Lung microvascular endothelial cell (primary cell): ENCODE results near the gene CYB5R2. TPM values are rescaled to one million over a fixed set of nuclear protein-coding genes. Genes with fewer than 3 reads are reported as not detected.
A peak's percentile ranks its signal among the peaks of the same experiment; 100 is the strongest.

Experiments
- DNase-seq, 2 donors: peaks; one replicate each; pipeline versions ENCODE4 v3.0.0 to v3.0.0-alpha.2; 2010; ENCODE audit warnings: low read depth in 2 of 2
- total RNA-seq: library from RNA; depleted of rRNA; stranded (reverse); fragments of >200 nt; gene quantifications from 2 replicates; pipeline ENCODE4 v1.2.1, GENCODE V29; 2014

The CYB5R2 gene
- under 0.01 and 0.22 TPM in 2 replicates for total RNA-seq

GRCh38 chr11:7672960-7673723, at the start of gene CYB5R2:
Gene CYB5R2 (minus strand): TSS chr11:7673500. CDS start chr11:7672825, 675 bp downstream.
- DNase-seq, result no peak

GRCh38 chr11:7714786-7715185, 41.5 kb upstream of the CYB5R2 start:
- DNase-seq, result no peak

- DNase-seq, result no peak
These were observed 33.1 kb upstream of the CYB5R2 start, which contains the start of gene OVCH2 for GRCh38 chr11:7706377-7706776. Gene OVCH2 (minus strand): TSS chr11:7706477. CDS start chr11:7706394, 83 bp downstream.

GRCh38 chr11:7703740-7704139, 30.4 kb upstream of the CYB5R2 start:
- no peak for DNase-seq

DNA sequence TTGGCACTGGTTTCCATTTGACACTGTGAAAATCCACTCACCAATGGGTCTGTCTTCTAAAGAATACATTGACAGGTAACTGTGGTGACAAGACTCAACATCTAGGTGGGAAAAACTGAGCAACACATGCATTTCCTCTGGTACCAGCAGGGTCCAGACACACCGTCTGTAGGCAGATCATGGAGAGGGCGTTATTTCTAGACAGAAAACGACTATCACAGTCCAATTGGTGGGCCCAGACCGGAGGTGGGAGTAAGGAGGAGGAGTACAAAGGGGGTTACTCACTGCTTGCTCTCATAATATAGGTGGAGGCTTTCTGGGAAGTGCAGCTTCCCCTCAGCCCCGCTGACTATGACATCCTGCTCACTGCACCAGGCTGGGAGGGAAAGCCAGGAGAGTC, 23.1 kb upstream of the CYB5R2 start:
- DNase-seq, result no peak

GRCh38 chr11:7694235-7694634, 20.9 kb upstream of the CYB5R2 start:
- no peak for DNase-seq

DNA sequence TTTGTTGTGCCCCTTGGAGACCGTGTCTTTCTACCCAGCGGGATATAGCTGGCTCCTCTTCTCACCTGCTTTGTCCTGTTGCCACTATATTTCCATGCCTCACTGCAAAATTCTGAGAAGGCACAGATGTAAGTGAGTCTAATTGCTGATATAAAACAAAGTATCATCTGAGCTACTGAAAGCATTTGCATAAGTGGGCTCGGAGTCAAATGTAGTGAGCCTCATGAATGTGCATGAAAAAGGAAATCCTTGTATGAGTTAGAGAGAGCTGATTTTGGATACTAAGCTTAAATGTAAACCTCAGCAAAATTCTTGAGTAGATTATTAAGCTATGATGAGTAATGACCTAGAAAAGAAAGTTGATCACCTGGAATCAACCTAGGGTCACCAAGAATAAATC, 19.1 kb upstream of the CYB5R2 start:
- no peak for DNase-seq

DNA sequence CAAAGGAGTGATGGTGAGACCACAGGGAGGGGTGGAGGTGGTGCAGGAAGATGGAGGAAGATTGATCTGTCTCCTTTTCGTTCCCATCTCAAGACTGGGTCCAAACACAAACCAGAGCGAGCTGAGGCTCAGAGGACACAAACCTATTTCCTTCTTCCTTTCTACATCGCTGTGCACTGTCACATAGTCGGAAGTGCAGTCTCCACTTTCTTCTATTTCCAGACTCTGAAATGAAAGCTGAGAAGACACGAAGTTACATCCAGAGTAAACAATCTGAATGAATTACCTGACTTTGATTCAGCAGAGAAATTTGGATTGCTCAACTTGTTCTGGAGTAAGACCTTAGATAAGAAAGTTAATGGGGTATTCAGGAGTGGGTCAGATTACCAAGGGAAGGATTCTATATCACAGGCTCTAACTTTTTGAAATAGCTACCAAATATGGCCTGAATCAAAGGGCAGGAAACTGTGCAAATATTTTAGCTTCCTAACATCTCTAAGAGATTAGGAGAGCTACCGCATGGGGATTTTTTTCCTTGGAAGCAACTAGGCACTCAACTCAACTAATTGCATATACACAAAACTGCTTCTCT, 18.6 kb upstream of the CYB5R2 start:
- DNase-seq, result no peak

- peak; percentile 29 to 39 for DNase-seq
These were observed 17.3 kb upstream of the CYB5R2 start for GRCh38 chr11:7690648-7691047.

DNA sequence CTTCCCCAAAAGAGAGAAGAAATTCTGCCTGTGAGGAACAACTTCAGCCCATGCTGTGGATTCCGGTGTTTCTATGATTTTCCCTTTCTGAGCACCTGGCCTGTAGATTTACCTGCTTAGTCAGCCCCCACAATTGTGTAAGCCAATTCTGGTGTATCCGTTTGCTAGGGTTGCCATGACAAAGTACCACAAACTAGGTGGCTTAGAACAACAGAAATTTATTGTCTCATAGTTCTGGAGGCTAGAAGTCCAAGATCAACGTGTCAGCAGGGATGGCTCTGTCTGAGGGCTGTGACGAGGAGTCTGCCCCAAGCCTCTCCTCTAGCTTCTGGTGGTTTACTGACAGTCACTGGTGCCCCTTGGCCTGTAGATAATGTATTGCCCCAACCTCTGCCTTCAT, 15.9 kb upstream of the CYB5R2 start:
- DNase-seq, result no peak

DNA sequence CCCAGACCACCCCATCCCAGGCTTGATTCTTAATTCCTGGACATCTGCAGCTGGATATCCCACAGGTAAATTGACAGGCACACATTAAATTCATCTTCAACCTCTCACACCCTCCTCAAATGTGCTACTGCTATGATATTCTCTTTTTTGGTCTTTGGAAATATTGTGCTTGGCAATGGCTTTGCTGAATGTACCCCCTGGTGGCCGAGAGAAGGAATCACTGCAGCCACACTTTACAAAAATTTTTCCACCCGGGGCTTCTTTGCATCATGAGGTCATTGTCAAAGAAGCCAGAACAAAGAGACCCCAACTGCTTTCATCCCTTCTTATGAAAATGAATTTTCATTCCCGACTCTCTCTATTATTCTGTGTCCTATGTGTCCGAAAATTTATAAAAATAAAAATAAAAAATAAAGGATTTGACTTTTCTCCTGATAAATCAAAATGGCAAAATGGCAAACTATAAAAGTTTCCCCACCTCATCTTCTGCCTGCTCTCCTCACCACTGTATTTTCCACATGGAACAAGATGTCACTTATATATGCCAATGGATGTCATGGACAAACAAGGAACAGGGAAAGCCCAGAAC, 15.0 kb upstream of the CYB5R2 start:
- peak; percentile 45 to 59 for DNase-seq

DNA sequence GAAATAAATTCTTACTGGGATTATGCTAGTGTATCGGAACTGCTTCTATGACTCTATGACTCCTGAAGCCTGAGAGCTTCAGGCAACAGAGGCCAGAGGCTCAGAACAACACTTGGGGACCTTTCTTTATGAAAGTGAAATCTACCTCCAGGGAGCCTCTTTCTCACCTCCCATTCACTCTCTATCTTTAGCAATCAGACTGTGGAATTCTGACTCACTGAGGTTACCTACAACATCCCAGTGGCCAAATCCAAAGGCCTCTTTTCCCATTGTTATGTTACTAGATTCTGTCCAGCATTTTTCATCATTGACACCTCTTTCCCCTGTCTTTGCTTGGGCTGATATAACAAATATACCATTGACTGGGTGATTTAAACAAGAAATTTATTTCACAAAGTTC, 14.1 kb upstream of the CYB5R2 start:
- DNase-seq, result no peak

- DNase-seq, result no peak
These were observed 13.5 kb upstream of the CYB5R2 start for GRCh38 chr11:7686761-7687160.

- no peak for DNase-seq
These were observed 10.3 kb upstream of the CYB5R2 start for GRCh38 chr11:7683571-7683970.

GRCh38 chr11:7677796-7678201, 4.5 kb upstream of the CYB5R2 start:
- no peak for DNase-seq

GRCh38 chr11:7677071-7677470, 3.8 kb upstream of the CYB5R2 start:
- peak in 1 of 2 donors; percentile 21 for DNase-seq

DNA sequence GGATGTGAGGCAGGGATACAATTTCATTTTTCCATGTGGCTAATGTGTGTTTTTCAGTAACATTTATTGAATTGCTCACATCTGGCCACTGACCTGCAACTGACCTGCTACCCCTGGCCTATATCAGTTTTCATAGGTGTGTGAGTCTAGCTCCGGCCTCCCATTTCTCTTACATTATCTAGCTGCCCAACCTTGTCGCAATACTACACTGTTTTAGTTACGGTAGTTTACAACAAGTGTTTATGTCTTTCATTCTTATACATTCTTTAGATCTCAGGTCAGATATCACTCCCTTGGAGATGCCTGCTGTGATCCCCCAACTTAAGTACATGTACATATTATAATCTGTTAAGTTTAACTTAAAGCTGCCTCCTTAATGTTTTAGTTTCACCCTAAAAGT, 2.3 kb upstream of the CYB5R2 start:
- DNase-seq, result no peak

GRCh38 chr11:7673724-7674434, 579 bp upstream of the CYB5R2 start:
- DNase-seq, result no peak

GRCh38 chr11:7672276-7672959, 882 bp downstream of the CYB5R2 start:
- no peak for DNase-seq

- no peak for DNase-seq
These were observed 1.7 kb downstream of the CYB5R2 start for GRCh38 chr11:7671347-7672215.

DNA sequence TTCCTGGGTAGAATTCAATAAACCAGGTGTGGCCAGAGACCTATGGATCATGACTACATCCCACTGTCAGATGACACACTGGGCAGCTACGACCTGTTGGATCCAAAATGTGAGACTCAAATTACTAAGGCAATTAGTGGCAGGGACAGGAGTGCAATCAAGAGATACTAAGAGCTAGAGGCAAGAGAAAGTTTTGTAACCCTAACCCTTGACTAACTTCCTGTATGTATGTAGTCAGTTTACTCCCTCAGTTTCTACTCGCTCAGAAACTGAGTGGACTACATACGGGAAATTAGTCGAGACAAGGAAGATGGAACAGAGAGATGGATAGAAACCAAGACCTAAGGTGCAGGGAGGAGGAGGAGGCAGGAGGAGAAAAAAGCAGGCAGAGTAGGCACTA, 2.7 kb downstream of the CYB5R2 start:
- no peak for DNase-seq
